Fibroblast of lung (primary cell): ENCODE results near the gene TMEM221. TPM values are rescaled to one million over a fixed set of nuclear protein-coding genes. Genes with fewer than 3 reads are reported as not detected.

Source experiments
- DNase-seq, 2 donors: peaks; one replicate each; pipeline versions ENCODE4 v3.0.0 to v3.0.0-alpha.2; 2010; ENCODE audit warnings: low read depth in 2 of 2
- H2AFZ ChIP-seq: 2 replicates; pipeline ENCODE4 v1.5.1; 2012; ENCODE audit warnings: low read length, control low read depth, inconsistent platforms
- H3K27ac ChIP-seq: 2 replicates; pipeline ENCODE4 v1.5.1; 2011; ENCODE audit warnings: low read length, control low read depth; ENCODE audit not compliant: insufficient read depth
- H3K27me3 ChIP-seq: 2 replicates; pipeline ENCODE4 v1.5.1; 2011; ENCODE audit warnings: mild to moderate bottlenecking, low read length; ENCODE audit not compliant: control insufficient read depth, insufficient read depth
- H3K36me3 ChIP-seq: 2 replicates; pipeline ENCODE4 v1.5.1; 2011; ENCODE audit warnings: low read length; ENCODE audit not compliant: control insufficient read depth, insufficient read depth
- H3K4me1 ChIP-seq: 2 replicates; pipeline ENCODE4 v1.5.1; 2011; ENCODE audit warnings: low read length; ENCODE audit not compliant: control insufficient read depth, insufficient read depth; ENCODE audit errors: extremely low read depth
- H3K4me2 ChIP-seq: 2 replicates; pipeline ENCODE4 v1.5.1; 2011; ENCODE audit warnings: low read length, control low read depth; ENCODE audit not compliant: insufficient read depth; ENCODE audit errors: extremely low read depth
- H3K4me3 ChIP-seq, 4 experiments: fragments of 200-600 bp in 1 of 4; sonication (generic) in 1 of 4; replicated peaks in 1 of 4; 2 replicates each; pipeline ENCODE4 v1.5.1; 2011 to 2016; ENCODE audit warnings: low read length in 4 of 4, low read depth in 3 of 4, mild to moderate bottlenecking in 3 of 4, control low read depth in 2 of 4, inconsistent platforms in 1 of 4, mixed read lengths in 1 of 4; ENCODE audit not compliant: insufficient read depth in 1 of 4; ENCODE audit errors: control extremely low read depth in 1 of 4
- H3K79me2 ChIP-seq: 2 replicates; pipeline ENCODE4 v1.5.1; 2012; ENCODE audit warnings: mild to moderate bottlenecking, low read length, inconsistent platforms; ENCODE audit not compliant: control insufficient read depth, insufficient read depth
- H3K9ac ChIP-seq: 2 replicates; pipeline ENCODE4 v1.5.1; 2011; ENCODE audit warnings: mild to moderate bottlenecking, low read length, control low read depth; ENCODE audit not compliant: insufficient read depth
- H3K9me3 ChIP-seq: 2 replicates; pipeline ENCODE4 v1.5.1; 2012; ENCODE audit warnings: low read depth, low read length; ENCODE audit not compliant: control insufficient read depth, insufficient read depth
- H4K20me1 ChIP-seq: 2 replicates; pipeline ENCODE4 v1.5.1; 2011; ENCODE audit warnings: low read length; ENCODE audit not compliant: control insufficient read depth, insufficient read depth; ENCODE audit errors: extremely low read depth
- CTCF ChIP-seq, 2 donors: IDR thresholded peaks in 1 of 2; conservative IDR thresholded peaks in 1 of 2; 1 replicate in 1 of 2; 2 replicates in 1 of 2; pipeline ENCODE4 v1.5.1; 2011 to 2012; ENCODE audit warnings: low read length in 2 of 2, control low read depth in 1 of 2, inconsistent platforms in 1 of 2, low read depth in 1 of 2, mild to moderate bottlenecking in 1 of 2
- EZH2 ChIP-seq: IDR thresholded peaks from 2 replicates; pipeline ENCODE4 v1.5.1; 2012; ENCODE audit warnings: low read length, control low read depth, mild to moderate bottlenecking; ENCODE audit errors: missing control alignments
- polyA plus RNA-seq, 2 donors: library from polyadenylated mRNA; depleted of rRNA in 1 of 2; stranded (reverse) in 1 of 2; unstranded in 1 of 2; fragments of >200 nt; gene quantifications; 2 replicates each; pipeline ENCODE4 v1.2.1, GENCODE V29; 2011 to 2012; ENCODE audit warnings: missing spikeins in 1 of 2
- total RNA-seq: library from RNA; depleted of rRNA; stranded (reverse); fragments of >200 nt; gene quantifications from 2 replicates; pipeline ENCODE4 v1.2.1, GENCODE V29; 2014

TMEM221 gene
- total and polyA plus RNA-seq, 2 donors (not counting 1 experiment from before 2014, with no cell fraction given), result 0.17 TPM; not detected in 1

GRCh38 chr19:17405250-17406045 is 43.0 kb downstream of the TMEM221 start, which contains the start of gene BST2:
Gene BST2, minus strand, starts transcription at chr19:17405630. Its CDS starts 55 bp downstream, at chr19:17405575.
- DNase-seq, result peak in 1 of 2 donors; percentile 57
- H3K9me3 ChIP-seq, result no peaks in the 10 kb centered on the region
- H3K4me1 ChIP-seq, result no peaks in the 10 kb centered on the region
- H3K79me2 ChIP-seq, result no peaks in the 10 kb centered on the region
- TF ChIP-seq EZH2, result no peak
- no peak for TF ChIP-seq CTCF (conservative IDR thresholded peaks at IDR 0.05 in 1 of 2, IDR thresholded peaks at IDR 0.05 in 1 of 2; ENCODE audit: low read depth in 1 of 2, low read length in 2 of 2)
- H4K20me1 ChIP-seq, result no peaks in the 10 kb centered on the region
- no peak within 1 kb of the TSS for H3K9ac ChIP-seq
- no peaks in the 10 kb centered on the region for H3K36me3 ChIP-seq
- no peaks in the 10 kb centered on the region for H3K27me3 ChIP-seq
- H2AFZ ChIP-seq, result no peak within 1 kb of the TSS
- no peak within 1 kb of the TSS for H3K4me3 ChIP-seq
- no peak within 1 kb of the TSS for H3K4me2 ChIP-seq
- no peak within 1 kb of the TSS for H3K27ac ChIP-seq

- no peak for TF ChIP-seq EZH2
- TF ChIP-seq CTCF (conservative IDR thresholded peaks at IDR 0.05 in 1 of 2, IDR thresholded peaks at IDR 0.05 in 1 of 2; ENCODE audit: low read depth in 1 of 2, low read length in 2 of 2), result no peak
- Histone ChIP-seq H3K36me3 (no peaks in the 10 kb centered on the region), H3K9me3 (no peaks in the 10 kb centered on the region), H3K4me1 (no peaks in the 10 kb centered on the region), H3K79me2 (no peaks in the 10 kb centered on the region), H2AFZ (no peak overlapping the region), H4K20me1 (no peaks in the 10 kb centered on the region), H3K4me2 (no peak overlapping the region), H3K9ac (no peak overlapping the region), H3K4me3 (no peak overlapping the region), H3K27me3 (no peaks in the 10 kb centered on the region), H3K27ac (no peak overlapping the region)
- DNase-seq, result no peak
Measured at GRCh38 chr19:17404621-17405249, 43.7 kb downstream of the TMEM221 start.

- no peak overlapping the region for H3K4me2 ChIP-seq
- no peaks in the 10 kb centered on the region for H3K36me3 ChIP-seq
Measured at GRCh38 chr19:17404015-17404414, 44.5 kb downstream of the TMEM221 start.

More at GRCh38 chr19:17404015-17404414, 44.5 kb downstream of the TMEM221 start:
- no peak overlapping the region for H3K27ac ChIP-seq
- no peaks in the 10 kb centered on the region for H3K27me3 ChIP-seq
- no peaks in the 10 kb centered on the region for H4K20me1 ChIP-seq
- no peaks in the 10 kb centered on the region for H3K9me3 ChIP-seq
- H3K9ac ChIP-seq, result no peak overlapping the region
- TF ChIP-seq CTCF (conservative IDR thresholded peaks at IDR 0.05 in 1 of 2, IDR thresholded peaks at IDR 0.05 in 1 of 2; ENCODE audit: low read depth in 1 of 2, low read length in 2 of 2) (no peak), EZH2 (no peak)
- H3K79me2 ChIP-seq, result no peaks in the 10 kb centered on the region
- no peak for DNase-seq
- H3K4me1 ChIP-seq, result no peaks in the 10 kb centered on the region
- H2AFZ ChIP-seq, result no peak overlapping the region
- H3K4me3 ChIP-seq, result no peak overlapping the region
